AG04450 (cell line): ENCODE results near the gene BAZ1B. TPM values are rescaled to one million over a fixed set of nuclear protein-coding genes. Genes with fewer than 3 reads are reported as not detected.

Experiments
- CTCF ChIA-PET: fragments of 300-600, 350-600 bp; formaldehyde crosslinking; extraction: SDS; loops from one replicate; lab custom pipeline; 2022; ENCODE audit warnings: antibody characterized with exemption, inconsistent platforms; lab: Charles Lee
- POLR2A ChIA-PET: fragments of 350-600 bp; formaldehyde crosslinking; extraction: SDS; loops from one replicate; lab custom pipeline; 2021; ENCODE audit warnings: antibody characterized with exemption, inconsistent platforms; lab: Yijun Ruan, JAX
- DNase-seq: peaks from one replicate; pipeline ENCODE4 v3.0.0-alpha.2; 2011; ENCODE audit warnings: low read depth, low spot score
- H3K27ac ChIP-seq: one replicate; pipeline ENCODE4 v1.5.1; 2012; ENCODE audit warnings: low read depth, low read length, control low read depth
- H3K27me3 ChIP-seq: one replicate; pipeline ENCODE4 v1.6.0; 2012; ENCODE audit warnings: low read length; ENCODE audit not compliant: control insufficient read depth, insufficient read depth
- H3K4me3 ChIP-seq: 2 replicates; pipeline ENCODE4 v1.5.1; 2011; ENCODE audit warnings: mild to moderate bottlenecking, low read depth, low read length, control low read depth
- H3K9me3 ChIP-seq: 2 replicates; pipeline ENCODE4 v1.5.1; 2012; ENCODE audit warnings: low read length; ENCODE audit not compliant: control insufficient read depth, insufficient read depth
- polyA plus RNA-seq: library from polyadenylated mRNA; depleted of rRNA; stranded (reverse); fragments of >200 nt; gene quantifications from 2 replicates; pipeline ENCODE4 v1.2.3, GENCODE V29; 2011
- TF ChIP-seq, protein P1 (sequence below): IDR thresholded peaks from 2 replicates; pipeline ENCODE4 v1.5.1; 2011; ENCODE audit warnings: low read depth, low read length, control low read depth, inconsistent platforms

Gene BAZ1B
- polyA plus RNA-seq, 1 experiment = 29.0 TPM

DNA sequence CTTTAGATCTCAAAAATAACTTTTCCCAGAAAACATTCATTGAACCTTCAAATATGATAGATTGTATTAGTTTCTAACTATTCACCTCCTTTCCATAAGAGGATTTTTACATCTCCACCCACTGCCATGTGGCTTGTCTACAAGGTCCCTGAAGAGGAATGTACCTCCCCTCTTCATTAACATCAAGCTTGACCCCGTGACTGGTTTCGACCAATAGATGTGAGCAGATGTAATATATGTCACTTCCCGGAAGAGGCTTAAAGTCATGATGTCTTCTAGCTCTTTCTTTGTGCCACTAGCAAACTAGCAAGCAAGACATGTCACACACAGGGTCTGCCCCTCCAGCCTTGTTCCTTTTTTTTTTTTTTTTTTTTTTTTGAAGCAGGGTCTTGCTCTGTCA is 6.9 kb downstream of the BAZ1B start:
- Histone ChIP-seq H3K27me3 (no peaks in the 10 kb centered on the region), H3K4me3 (no peak overlapping the region), H3K27ac (no peak overlapping the region), H3K9me3 (no peaks in the 10 kb centered on the region)
- no peak for DNase-seq
- ChIA-PET POLR2A (interaction anchor here (0.6 kb wide), 1 partner anchor 9 kb away, joined by 4 read pairs; no protein-coding TSS in a partner anchor), CTCF (no interaction called here)
- TF ChIP-seq, protein P1, sequence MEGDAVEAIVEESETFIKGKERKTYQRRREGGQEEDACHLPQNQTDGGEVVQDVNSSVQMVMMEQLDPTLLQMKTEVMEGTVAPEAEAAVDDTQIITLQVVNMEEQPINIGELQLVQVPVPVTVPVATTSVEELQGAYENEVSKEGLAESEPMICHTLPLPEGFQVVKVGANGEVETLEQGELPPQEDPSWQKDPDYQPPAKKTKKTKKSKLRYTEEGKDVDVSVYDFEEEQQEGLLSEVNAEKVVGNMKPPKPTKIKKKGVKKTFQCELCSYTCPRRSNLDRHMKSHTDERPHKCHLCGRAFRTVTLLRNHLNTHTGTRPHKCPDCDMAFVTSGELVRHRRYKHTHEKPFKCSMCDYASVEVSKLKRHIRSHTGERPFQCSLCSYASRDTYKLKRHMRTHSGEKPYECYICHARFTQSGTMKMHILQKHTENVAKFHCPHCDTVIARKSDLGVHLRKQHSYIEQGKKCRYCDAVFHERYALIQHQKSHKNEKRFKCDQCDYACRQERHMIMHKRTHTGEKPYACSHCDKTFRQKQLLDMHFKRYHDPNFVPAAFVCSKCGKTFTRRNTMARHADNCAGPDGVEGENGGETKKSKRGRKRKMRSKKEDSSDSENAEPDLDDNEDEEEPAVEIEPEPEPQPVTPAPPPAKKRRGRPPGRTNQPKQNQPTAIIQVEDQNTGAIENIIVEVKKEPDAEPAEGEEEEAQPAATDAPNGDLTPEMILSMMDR = no peak

DNA sequence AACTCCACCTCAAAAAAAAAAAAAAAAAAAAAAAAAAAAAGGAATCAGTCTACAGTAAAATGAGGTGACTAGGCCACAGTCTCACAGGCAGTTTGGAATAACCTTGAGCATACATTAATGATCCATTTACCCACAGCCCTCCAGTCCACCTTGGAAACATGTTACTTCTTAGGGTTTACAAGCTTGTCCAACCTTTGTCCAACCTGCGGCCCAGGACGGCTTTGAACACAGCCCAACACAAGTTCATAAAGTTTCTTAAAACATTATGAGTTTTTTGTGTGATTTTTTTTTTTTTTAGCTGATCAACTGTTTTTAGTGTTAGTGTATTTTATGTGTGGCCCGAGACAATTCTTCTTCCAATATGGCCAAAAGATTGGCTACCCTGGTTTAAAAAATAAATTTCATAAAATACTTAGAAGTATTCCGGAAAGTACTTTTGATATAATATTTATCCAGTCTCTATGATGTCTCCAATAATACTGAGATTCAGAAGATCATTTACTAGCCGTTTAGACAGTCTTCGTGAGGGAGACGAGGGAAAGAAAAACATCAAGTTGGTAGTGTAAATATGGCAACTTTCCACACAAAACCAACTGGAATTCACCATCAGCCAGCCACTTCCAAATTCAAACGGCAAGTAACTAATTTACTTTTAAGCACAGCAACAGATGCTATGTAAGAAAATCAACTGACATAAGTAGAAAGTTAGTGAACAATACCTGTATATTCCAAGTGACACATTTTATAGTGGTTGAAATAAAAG is 9.9 kb downstream of the BAZ1B start:
- H3K27ac ChIP-seq = no peak overlapping the region

DNA sequence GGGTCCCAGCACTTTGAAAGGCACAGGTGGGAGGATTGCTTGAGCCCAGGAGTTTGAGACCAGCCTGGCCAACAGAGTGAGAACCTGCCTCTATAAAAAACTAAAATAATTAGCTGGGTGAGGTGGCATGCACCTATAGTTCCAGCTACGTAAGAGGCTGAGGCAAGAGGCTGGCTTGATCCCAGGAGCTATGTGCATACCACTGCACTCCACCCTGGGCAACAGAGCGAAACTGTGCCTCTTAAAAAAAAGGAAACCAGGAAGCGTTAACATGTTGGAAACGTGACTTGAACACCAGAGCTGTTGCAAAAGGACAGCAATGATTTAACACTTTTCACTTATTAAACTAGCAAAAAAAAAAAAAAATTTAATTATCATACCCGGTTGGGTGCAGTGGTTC is 12.6 kb downstream of the BAZ1B start:
- TF ChIP-seq, protein P1 = no peak
- Histone ChIP-seq H3K27ac (no peak overlapping the region), H3K4me3 (no peak overlapping the region), H3K9me3 (no peaks in the 10 kb centered on the region), H3K27me3 (no peaks in the 10 kb centered on the region)
- CTCF ChIA-PET = interaction anchor here (0.7 kb wide), 1 partner anchor 187 kb away, joined by 5 read pairs; no protein-coding TSS in a partner anchor
- no peak for DNase-seq
- POLR2A ChIA-PET = no interaction called here

More for the DNA sequence above, 9.9 kb downstream of the BAZ1B start:
- no peak for DNase-seq
- Histone ChIP-seq H3K4me3 (no peak overlapping the region), H3K27me3 (no peaks in the 10 kb centered on the region), H3K9me3 (no peaks in the 10 kb centered on the region)
- POLR2A ChIA-PET = interaction anchor here (0.6 to 0.7 kb wide), 2 partner anchors 17 to 45 kb away, joined by 4 to 7 read pairs; partner anchors contain the start of gene BCL7B
- TF ChIP-seq, protein P1 = no peak
- CTCF ChIA-PET = no interaction called here

DNA sequence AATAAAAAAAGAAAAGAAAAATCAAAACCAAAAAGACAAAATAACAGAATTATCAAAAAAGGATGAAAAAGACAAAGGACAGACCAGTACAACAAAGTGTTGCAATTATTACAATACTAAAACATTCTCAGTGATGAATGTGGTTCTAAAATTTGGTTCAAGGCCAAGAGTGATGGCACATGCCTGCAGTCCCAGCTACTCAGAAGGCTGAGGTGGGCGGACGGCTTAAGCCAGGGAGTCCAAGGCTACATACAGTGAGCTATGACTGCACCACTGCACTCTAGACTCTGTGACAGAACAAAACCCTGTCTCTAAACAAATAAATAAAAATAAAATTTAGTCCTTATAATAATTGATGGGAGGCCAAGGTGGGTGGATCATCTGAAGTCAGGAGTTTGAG is 14.5 kb downstream of the BAZ1B start:
- TF ChIP-seq, protein P1 = no peak
- Histone ChIP-seq H3K9me3 (no peaks in the 10 kb centered on the region), H3K27me3 (no peaks in the 10 kb centered on the region), H3K27ac (no peak overlapping the region), H3K4me3 (no peak overlapping the region)
- ChIA-PET CTCF (no interaction called here), POLR2A (no interaction called here)
- no peak for DNase-seq

DNA sequence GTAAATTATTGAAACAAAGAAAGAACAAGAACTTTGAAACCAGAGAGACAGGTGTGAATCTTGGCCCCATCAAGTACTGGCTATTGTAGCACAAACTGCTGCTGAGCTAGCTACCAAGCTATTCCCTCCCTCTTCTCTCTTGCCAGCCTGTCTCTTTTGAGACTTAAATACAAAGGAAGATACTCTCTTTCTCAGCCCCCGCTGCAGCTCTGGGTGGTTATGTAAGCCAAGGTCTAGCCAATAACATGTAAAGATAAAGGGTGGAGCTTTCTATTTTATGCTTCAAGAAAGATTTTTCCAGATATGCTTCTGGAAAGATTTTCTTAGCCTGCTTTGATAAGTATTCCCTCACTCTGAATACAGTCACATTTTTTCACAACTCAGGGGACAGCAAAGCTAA is 17.2 kb downstream of the BAZ1B start:
- TF ChIP-seq, protein P1 = no peak
- H3K4me3 ChIP-seq = no peak overlapping the region
- no peaks in the 10 kb centered on the region for H3K9me3 ChIP-seq
- POLR2A ChIA-PET = no interaction called here
- DNase-seq = no peak
- CTCF ChIA-PET = no interaction called here
- H3K27ac ChIP-seq = no peak overlapping the region
- no peaks in the 10 kb centered on the region for H3K27me3 ChIP-seq
